AG04449 (cell line): ENCODE data around the gene BABAM1.

Source experiments
- CTCF ChIA-PET: fragments of 350-600 bp; formaldehyde crosslinking; extraction: SDS; loops from one replicate; lab custom pipeline; 2021; ENCODE audit warnings: antibody characterized with exemption; lab: Yijun Ruan, JAX
- POLR2A ChIA-PET: fragments of 400-600, 350-600 bp; formaldehyde crosslinking; extraction: SDS; loops from one replicate; lab custom pipeline; 2020; ENCODE audit warnings: antibody characterized with exemption, inconsistent platforms; lab: Yijun Ruan, JAX
- DNase-seq: peaks from one replicate; pipeline ENCODE4 v3.0.0-alpha.2; 2010; ENCODE audit warnings: low read depth, low spot score
- H3K4me3 ChIP-seq: 2 replicates; pipeline ENCODE4 v1.5.1; 2011; ENCODE audit warnings: low read depth, mild to moderate bottlenecking, control low read depth, low read length
- CTCF ChIP-seq: IDR thresholded peaks from one replicate; pipeline ENCODE4 v1.5.1; 2011; ENCODE audit warnings: mild to moderate bottlenecking, moderate library complexity, low read length, control low read depth, inconsistent platforms; ENCODE audit not compliant: insufficient read depth; ENCODE audit errors: missing control alignments

The BABAM1 gene

GRCh38 chr19:17320435-17320834 is 53.2 kb downstream of the BABAM1 start:
- H3K4me3 ChIP-seq = no peak overlapping the region
- POLR2A ChIA-PET = no interaction called here
- DNase-seq = no peak
- no peak for TF ChIP-seq CTCF
- CTCF ChIA-PET = no interaction called here

GRCh38 chr19:17321655-17322489 is 54.6 kb downstream of the BABAM1 start:
- ChIA-PET CTCF (interaction anchor here (1.0 kb wide), 1 partner anchor 24 kb away, joined by 3 read pairs; no protein-coding TSS in a partner anchor), POLR2A (interaction anchor here (0.7 to 0.9 kb wide), 2 partner anchors 9 to 13 kb away, joined by 3 to 5 read pairs; partner anchors contain the start of gene DDA1)
- DNase-seq = no peak
- no peak for TF ChIP-seq CTCF
- H3K4me3 ChIP-seq = no peak overlapping the region

- no peak for DNase-seq
- ChIA-PET CTCF (interaction anchor here (1.2 kb wide), 1 partner anchor 11 kb away, joined by 3 read pairs; no protein-coding TSS in a partner anchor), POLR2A (interaction anchor here (0.7 kb wide), 1 partner anchor 16 kb away, joined by 3 read pairs; no protein-coding TSS in a partner anchor)
- no peak overlapping the region for H3K4me3 ChIP-seq
- no peak for TF ChIP-seq CTCF
Observed at GRCh38 chr19:17322854-17323253, 55.6 kb downstream of the BABAM1 start.

- no peak overlapping the region for H3K4me3 ChIP-seq
- TF ChIP-seq CTCF = no peak
- POLR2A ChIA-PET = interaction anchor here (0.7 kb wide), 1 partner anchor 15 kb away, joined by 3 read pairs; no protein-coding TSS in a partner anchor
- CTCF ChIA-PET = interaction anchor here (1.0 to 1.2 kb wide), 2 partner anchors 10 to 12 kb away, joined by 3 to 5 read pairs; partner anchors contain the start of gene ANO8
- no peak for DNase-seq
Observed at GRCh38 chr19:17323300-17323963, 56.2 kb downstream of the BABAM1 start.

GRCh38 chr19:17323964-17324332 is 56.7 kb downstream of the BABAM1 start:
- no peak for TF ChIP-seq CTCF
- POLR2A ChIA-PET = no interaction called here
- CTCF ChIA-PET = interaction anchor here (1.0 to 1.2 kb wide), 3 partner anchors 8 to 11 kb away, joined by 3 to 5 read pairs (median 3); partner anchors contain the start of gene ANO8
- no peak overlapping the region for H3K4me3 ChIP-seq
- no peak for DNase-seq
